ENCODE data around the gene MEGF6.

DNA sequence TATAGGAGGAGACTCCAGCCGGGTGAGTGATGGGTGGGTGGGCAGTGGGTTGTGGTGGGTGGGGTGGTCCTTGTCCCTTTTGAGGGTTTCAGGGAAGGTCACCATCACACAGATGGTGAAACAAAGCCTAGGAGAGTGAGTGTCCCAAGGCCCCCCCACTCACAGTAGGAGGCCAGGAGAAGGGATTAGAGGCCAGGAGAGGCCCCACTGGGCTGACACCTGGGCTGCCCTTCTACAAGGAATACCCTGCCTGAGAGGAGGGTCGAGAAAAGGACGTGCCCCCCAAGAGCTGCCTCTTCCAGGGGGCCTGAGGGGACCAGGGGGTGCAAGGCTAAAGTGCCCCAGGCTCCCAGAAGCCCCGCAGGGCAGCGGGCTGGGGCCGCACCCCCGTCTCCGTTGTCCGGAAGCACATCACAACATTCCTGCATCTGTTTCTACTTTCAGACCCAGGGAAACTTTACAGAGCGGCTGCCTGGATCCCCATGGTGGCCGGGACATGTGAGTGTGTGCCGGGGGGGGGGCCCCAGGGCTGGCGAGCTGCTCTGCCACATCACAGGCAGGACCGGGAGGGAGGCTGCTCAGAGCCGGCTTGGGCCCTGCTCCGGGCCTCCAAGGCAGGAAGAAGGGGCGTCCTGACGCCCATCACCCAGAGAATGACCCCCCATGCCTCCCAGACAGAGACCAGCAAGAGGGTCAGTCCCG lies 88.6 kb downstream of the MEGF6 start:
- TF ChIP-seq POLR2AphosphoS5 (IDR thresholded peaks at IDR 0.05; ENCODE audit: low read depth) = no peak
- no peak for TF ChIP-seq CTCF (IDR thresholded peaks at IDR 0.05; ENCODE audit: insufficient read depth, low read length)
- TF ChIP-seq SPI1 (IDR thresholded peaks at IDR 0.05; ENCODE audit: borderline replicate concordance, low read depth) = no peak
